ENCODE results near the gene ALDOB.
"Not testable (repeated sequence)": the region's sequence is repeated elsewhere in the genome, so short reads cannot be mapped to it uniquely, and the experiment has no call there.

ALDOB gene

GRCh38 chr9:101387871-101388506 lies 47.6 kb downstream of the ALDOB start:
- Histone ChIP-seq H3K9ac (no peak overlapping the region), H3K27ac (no peak overlapping the region)

DNA sequence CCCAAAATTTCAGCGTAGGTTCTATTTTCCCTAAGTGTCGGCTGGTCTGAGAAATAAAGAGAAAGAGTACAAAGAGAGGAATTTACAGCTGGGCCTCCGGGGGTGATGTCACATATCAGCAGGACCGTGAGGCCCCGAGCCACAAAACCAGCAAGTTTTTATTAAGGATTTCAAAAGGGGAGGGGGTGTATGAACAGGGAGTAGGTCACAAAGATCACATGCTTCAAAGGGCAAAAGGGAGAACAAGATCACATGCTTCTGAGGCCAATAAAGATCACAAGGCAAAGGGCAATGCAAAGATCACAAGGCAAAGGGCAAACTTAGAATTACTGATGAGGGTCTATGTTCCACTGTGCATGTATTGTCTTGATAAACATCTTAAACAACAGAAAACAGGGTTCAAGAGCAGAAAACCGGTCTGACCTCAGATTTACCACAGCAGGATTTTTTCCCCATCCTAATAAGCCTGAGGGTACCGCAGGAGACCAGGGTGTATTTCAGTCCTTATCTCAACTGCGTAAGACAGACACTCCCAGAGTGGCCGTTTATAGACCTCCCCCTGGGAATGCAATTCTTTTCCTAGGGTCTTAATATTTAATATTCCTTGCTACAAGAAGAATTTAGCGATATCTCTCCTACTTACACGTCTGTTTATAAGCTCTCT lies 50.6 kb downstream of the ALDOB start, which contains the start of gene BAAT:
Gene BAAT (minus strand): TSS at position 134 of the 664 bp plus-strand sequence. CDS start 13,602 bp downstream, outside the sequence.
- not testable (repeated sequence) for H3K4me1 ChIP-seq, H3K4me3 ChIP-seq, H3K27ac ChIP-seq, H4K20me1 ChIP-seq, H3K9ac ChIP-seq, H3K27me3 ChIP-seq, H3K4me2 ChIP-seq
- peaks cover 16 to 34% (median 24%) of the 10 kb centered on the region in 11 experiments for H3K9me3 ChIP-seq (replicated peaks in 1 of 11)
- peaks cover 38 to 53% (median 46%) of the 10 kb centered on the region in 11 experiments for H3K36me3 ChIP-seq

More at GRCh38 chr9:101387871-101388506, 47.6 kb downstream of the ALDOB start:
- Histone ChIP-seq H4K20me1 (peaks cover 0 to 39% (median 15%) of the 10 kb centered on the region in 11 experiments; a peak in 10 of 22 replicates), H3K9me3 (replicated peaks in 1 of 11) (peaks cover 26 to 39% (median 32%) of the 10 kb centered on the region in 11 experiments), H3K36me3 (peaks cover 52 to 83% (median 66%) of the 10 kb centered on the region in 11 experiments), H3K4me2 (no peak overlapping the region), H3K27me3 (no peaks in the 10 kb centered on the region), H3K4me1 (no peaks in the 10 kb centered on the region), H3K4me3 (no peak overlapping the region)
- TF ChIP-seq Cebpa-rat (IDR thresholded peaks at IDR 0.05) = no peak

- H4K20me1 ChIP-seq = no peaks in the 10 kb centered on the region
- TF ChIP-seq Cebpa-rat (IDR thresholded peaks at IDR 0.05) = no peak
- peaks cover 24 to 36% (median 31%) of the 10 kb centered on the region in 11 experiments for H3K36me3 ChIP-seq
- H3K4me1 ChIP-seq = no peaks in the 10 kb centered on the region
- peaks cover 22 to 45% (median 32%) of the 10 kb centered on the region in 11 experiments for H3K9me3 ChIP-seq (replicated peaks in 1 of 11)
- H3K27ac ChIP-seq = no peak overlapping the region
- no peaks in the 10 kb centered on the region for H3K27me3 ChIP-seq
- H3K4me3 ChIP-seq = no peak overlapping the region
- H3K4me2 ChIP-seq = no peak overlapping the region
- H3K9ac ChIP-seq = no peak overlapping the region
Observed at GRCh38 chr9:101383361-101383760, 52.2 kb downstream of the ALDOB start.

DNA sequence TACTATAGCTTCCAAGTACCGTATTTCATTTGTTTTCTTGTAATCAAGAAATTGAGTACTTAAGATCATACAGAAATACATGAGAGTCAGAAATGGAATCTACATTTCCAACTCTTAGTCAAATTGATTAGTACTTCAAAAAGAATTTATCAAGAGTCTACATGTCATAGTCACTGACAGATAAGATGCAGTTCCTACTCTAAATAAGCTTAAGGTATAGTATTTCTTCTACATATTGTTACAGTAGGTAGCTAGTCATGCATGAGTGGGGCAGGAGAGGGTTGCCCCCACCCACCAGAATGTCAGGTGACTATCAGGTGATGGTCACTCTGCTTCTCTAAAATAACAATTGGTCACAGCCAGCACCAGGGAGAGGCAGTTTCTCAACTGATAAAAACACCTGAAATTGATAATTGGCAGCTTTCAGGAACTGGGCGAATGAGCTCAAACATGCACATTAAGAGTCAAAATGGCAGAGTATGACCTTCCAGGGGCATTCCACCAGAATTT lies 53.7 kb downstream of the ALDOB start:
- no peak for TF ChIP-seq Cebpa-rat (IDR thresholded peaks at IDR 0.05)
- no peaks in the 10 kb centered on the region for H3K27me3 ChIP-seq
- peaks cover 21 to 49% (median 32%) of the 10 kb centered on the region in 11 experiments for H3K9me3 ChIP-seq (replicated peaks in 1 of 11)
- H3K4me2 ChIP-seq = no peak overlapping the region
- H3K27ac ChIP-seq = no peak overlapping the region
- H3K4me3 ChIP-seq = no peak overlapping the region
- H3K36me3 ChIP-seq = peaks cover 12 to 24% (median 18%) of the 10 kb centered on the region in 11 experiments; a peak in 21 of 22 replicates
- no peak overlapping the region for H3K9ac ChIP-seq
- H4K20me1 ChIP-seq = no peaks in the 10 kb centered on the region
- H3K4me1 ChIP-seq = no peaks in the 10 kb centered on the region; a peak in 1 of 20 replicates

GRCh38 chr9:101381118-101381517 lies 54.5 kb downstream of the ALDOB start:
- Histone ChIP-seq H3K36me3 (peaks cover 8 to 16% (median 14%) of the 10 kb centered on the region in 11 experiments; a peak in 18 of 22 replicates), H3K9me3 (replicated peaks in 1 of 11) (peaks cover 17 to 41% (median 27%) of the 10 kb centered on the region in 11 experiments), H3K9ac (no peak overlapping the region), H3K27ac (no peak overlapping the region), H3K4me3 (no peak overlapping the region), H3K27me3 (no peaks in the 10 kb centered on the region), H3K4me1 (no peaks in the 10 kb centered on the region; a peak in 1 of 20 replicates), H4K20me1 (no peaks in the 10 kb centered on the region), H3K4me2 (no peak overlapping the region)
- no peak for TF ChIP-seq Cebpa-rat (IDR thresholded peaks at IDR 0.05)

GRCh38 chr9:101380295-101380694 lies 55.3 kb downstream of the ALDOB start:
- H3K4me1 ChIP-seq = no peaks in the 10 kb centered on the region; a peak in 1 of 20 replicates
- no peak overlapping the region for H3K9ac ChIP-seq
- peaks cover 4 to 8% (median 6%) of the 10 kb centered on the region in 11 experiments; a peak in 16 of 22 replicates for H3K36me3 ChIP-seq
- no peak overlapping the region for H3K4me2 ChIP-seq
- H3K9me3 ChIP-seq (replicated peaks in 1 of 11) = peaks cover 9 to 33% (median 19%) of the 10 kb centered on the region in 11 experiments
- TF ChIP-seq Cebpa-rat (IDR thresholded peaks at IDR 0.05) = no peak
- no peaks in the 10 kb centered on the region for H4K20me1 ChIP-seq
- no peaks in the 10 kb centered on the region for H3K27me3 ChIP-seq
- no peak overlapping the region for H3K27ac ChIP-seq
- H3K4me3 ChIP-seq = no peak overlapping the region

- Histone ChIP-seq H3K9ac (no peak overlapping the region), H3K9me3 (replicated peaks in 1 of 11) (peaks cover 0 to 27% (median 11%) of the 10 kb centered on the region in 11 experiments; a peak in 14 of 22 replicates), H3K27ac (no peak overlapping the region), H3K4me2 (no peak overlapping the region), H3K36me3 (no peaks in the 10 kb centered on the region), H3K4me3 (no peak overlapping the region), H3K27me3 (no peaks in the 10 kb centered on the region), H4K20me1 (no peaks in the 10 kb centered on the region), H3K4me1 (no peaks in the 10 kb centered on the region; a peak in 1 of 20 replicates)
- TF ChIP-seq Cebpa-rat (IDR thresholded peaks at IDR 0.05) = no peak
Observed at GRCh38 chr9:101376111-101376848, 59.3 kb downstream of the ALDOB start.

DNA sequence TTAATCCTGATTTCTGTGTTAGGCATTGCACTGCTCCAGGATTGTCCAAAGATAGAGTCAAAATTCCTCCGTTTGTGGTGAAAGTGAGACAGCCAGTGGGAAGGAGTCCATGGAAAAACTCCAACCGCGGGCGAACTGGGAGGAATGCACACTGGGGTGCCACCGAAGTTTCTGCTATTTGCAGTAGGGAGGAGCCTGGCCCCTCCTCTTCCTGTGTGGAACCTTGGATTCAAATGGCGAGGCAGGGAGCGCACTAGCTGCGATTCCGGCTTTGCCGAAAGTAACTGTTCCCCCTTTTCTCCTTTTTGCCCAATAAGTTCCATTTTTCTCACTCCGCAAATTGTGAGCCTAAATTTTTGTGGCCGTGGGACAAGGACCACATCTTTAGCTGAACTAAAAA lies 60.0 kb downstream of the ALDOB start:
- no peaks in the 10 kb centered on the region for H3K36me3 ChIP-seq
- H3K9ac ChIP-seq = no peak overlapping the region
- no peaks in the 10 kb centered on the region for H4K20me1 ChIP-seq
- TF ChIP-seq Cebpa-rat (IDR thresholded peaks at IDR 0.05) = no peak
- H3K27me3 ChIP-seq = no peaks in the 10 kb centered on the region
- H3K4me1 ChIP-seq = no peaks in the 10 kb centered on the region; a peak in 1 of 20 replicates
- no peak overlapping the region for H3K4me3 ChIP-seq
- peaks cover 0 to 27% (median 11%) of the 10 kb centered on the region in 11 experiments; a peak in 14 of 22 replicates for H3K9me3 ChIP-seq (replicated peaks in 1 of 11)
- no peak overlapping the region for H3K4me2 ChIP-seq
- no peak overlapping the region for H3K27ac ChIP-seq
